NCI-H345 treated with DMSO at 0.1 percent for 48 hours (cell line): ENCODE results near the gene NR3C1.

Source experiments
- DNase-seq: peaks from one replicate; lab custom pipeline; 2025; ENCODE audit not compliant: unreplicated experiment; lab: John Stamatoyannopoulos, UW

The NR3C1 gene

DNA sequence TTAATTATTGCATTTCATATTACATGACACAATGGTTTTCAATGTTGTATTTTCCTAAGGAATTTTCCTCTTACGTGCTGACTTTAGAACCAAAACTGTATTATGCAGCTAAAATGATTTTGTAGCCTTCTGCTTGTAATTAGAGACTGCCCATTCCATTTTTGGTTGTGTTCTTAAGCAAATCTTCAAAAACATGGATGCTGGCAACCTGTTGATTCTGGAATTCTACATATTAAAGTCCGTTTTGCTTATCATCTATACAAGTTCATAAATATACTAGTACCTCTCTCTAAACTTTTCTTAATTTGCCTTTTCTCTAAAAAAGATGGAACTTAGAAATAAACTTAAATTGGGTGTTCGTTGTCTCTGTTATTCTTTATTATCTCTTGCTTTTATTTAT, 88.3 kb downstream of the NR3C1 start:
- DNase-seq = no peak

GRCh38 chr5:143314659-143315058, 88.8 kb downstream of the NR3C1 start:
- DNase-seq = no peak

DNA sequence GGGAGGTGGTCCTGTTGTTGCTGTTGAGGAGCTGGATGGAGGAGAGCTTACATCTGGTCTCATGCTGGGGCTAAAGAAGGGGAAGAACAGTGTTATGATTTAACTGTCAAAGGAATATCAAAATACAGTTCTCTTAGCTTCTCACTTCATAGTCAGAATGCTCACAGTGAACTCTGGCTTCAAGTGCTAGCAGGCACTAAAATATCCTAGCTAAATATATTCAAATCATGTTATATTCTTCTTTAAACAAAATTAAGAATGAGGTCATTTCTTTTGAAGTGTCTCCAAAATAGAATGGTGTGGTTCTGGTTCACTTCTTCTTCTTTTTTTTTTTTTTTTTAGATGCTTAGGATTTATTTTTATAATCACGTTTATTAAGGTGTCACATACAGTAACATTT, 89.4 kb downstream of the NR3C1 start:
- no peak for DNase-seq

GRCh38 chr5:143313298-143313852, 90.1 kb downstream of the NR3C1 start:
- DNase-seq = no peak

DNA sequence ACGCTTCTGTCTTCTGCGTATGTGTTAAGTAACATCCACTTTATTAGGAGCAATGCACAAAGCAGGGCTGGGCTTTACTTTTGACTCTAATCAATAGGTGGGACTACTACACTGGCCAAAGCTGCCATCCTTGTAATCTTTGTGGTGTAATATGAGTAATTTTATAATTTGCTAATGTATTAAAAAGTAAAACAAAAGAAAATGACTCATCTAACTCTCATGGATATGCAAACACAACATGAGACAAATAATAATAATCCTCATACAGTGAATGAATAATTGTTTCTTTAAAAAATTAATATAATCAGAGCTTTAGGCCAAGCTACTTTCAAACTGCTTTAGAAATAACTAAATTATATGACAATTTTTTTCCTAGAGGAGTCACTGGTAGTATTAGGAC, 90.7 kb downstream of the NR3C1 start:
- DNase-seq = no peak

- DNase-seq = no peak
These were observed 91.5 kb downstream of the NR3C1 start for GRCh38 chr5:143311955-143312354.

DNA sequence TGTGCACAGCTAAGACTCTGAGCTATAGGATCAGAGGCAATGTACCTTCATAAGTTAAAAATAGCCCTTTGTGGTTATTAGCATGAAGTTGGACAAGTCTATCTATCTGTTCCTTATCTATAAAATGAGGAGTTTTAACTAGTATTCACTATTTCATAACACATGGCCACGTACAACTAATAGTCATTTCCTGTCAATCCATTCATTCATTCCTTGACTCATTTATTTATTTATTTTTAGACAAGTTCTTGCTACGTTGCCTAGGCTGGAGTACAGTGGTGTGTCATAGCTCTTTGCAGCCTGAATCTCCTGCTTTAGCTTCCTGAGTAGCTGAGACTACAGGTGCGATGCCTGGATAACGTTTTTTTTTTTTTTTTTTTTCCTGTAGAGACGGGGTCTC, 92.1 kb downstream of the NR3C1 start:
- no peak for DNase-seq

- no peak for DNase-seq
These were observed 93.6 kb downstream of the NR3C1 start for GRCh38 chr5:143309661-143310431.

GRCh38 chr5:143308731-143309130, 94.8 kb downstream of the NR3C1 start:
- no peak for DNase-seq

- no peak for DNase-seq
These were observed 97.4 kb downstream of the NR3C1 start for GRCh38 chr5:143306040-143306439.

DNA sequence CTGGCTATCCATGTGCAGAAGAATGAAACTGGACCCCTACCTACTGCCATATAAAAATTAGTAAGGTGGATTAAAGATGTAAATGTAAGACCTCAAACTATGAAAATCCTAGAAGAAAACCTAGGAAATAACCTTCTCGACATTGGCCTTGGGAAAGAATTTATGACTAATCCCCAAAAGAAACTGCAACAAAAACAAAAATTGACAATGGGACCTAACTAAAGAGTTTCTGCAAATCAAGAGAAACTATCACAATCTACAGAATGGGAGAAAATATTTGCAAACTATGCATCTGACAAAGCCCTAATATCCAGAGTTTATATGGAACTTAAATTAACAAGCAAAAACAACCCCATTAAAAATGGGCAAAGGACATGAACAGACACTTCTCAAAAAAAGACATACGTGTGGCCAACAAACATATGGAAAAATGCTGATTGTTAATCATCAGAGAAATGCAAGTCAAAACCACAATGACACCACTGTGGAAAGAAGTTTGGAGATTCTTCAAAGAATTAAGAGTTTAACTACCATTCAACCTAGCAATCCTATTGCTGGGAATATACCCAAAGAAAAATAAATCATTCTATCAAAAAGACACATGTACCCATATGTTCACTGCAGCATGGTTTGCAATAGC, 98.5 kb downstream of the NR3C1 start:
- no peak for DNase-seq

DNA sequence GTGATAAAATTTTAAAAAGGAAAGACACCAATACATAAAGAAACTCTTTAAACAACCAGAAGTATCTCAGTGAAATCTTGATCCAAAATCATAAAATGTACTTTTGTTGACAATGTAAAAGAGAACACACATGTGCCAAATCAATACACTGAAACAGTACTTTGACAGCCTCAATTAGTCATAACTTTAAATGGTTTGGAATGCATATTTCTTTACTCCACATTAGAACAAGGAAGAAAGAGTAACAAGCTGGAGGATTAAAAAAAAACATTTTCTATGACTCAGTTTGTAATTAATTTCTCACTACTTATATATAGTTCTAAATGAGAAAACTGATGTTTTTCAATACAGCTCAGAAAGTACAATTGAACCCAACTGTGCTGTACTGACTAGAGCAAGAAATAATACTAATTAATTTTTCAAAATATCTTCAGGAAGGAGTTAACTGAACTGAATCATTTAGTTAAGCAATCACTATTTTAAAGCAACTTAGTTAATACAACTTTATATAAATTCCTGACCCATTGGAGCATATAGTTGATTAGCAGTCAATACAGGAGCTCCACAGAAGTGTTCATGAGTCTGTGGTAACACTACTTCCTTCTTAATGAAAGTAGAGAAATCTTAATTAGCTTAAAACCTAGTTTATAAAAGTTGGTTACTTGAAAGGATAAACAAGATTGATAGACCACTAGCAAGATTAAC, 101.0 kb downstream of the NR3C1 start:
- no peak for DNase-seq

DNA sequence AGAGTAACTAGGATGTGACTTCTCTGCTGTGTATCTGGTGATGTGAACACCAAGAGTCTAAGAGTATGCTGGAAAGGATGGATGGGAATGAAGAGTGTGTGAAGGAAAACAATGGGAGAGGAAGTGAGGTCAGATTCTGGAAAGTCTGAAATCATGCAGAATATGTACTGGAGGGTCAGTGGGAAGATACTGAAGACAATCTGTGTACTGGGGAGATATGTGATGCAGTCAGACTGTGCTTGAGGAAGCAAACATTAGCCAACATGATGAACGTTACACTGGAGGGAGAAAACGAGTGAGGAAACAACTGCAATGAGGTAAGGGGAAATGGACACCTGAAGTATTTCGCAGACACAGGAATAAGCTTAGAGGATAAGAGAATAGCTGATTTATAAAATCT, 105.7 kb downstream of the NR3C1 start:
- no peak for DNase-seq

DNA sequence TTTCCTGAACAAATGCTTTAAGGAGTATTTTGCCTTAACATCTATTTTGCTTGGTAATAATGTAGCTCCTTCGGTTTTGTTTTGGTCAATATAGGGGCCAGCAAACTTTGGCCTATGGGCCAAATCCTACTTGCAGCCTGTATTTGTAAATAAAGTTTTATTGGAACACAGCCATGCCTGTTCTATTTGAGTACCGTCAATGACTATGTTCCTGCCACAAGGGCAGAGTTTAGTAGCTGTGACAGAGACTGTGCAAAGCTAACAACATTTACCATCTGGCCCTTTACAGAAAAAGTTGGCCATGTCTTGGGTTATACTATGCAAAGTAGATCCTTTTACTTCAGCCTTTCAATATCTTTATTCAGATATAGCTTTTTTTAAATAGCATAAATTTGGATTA, 113.4 kb downstream of the NR3C1 start:
- DNase-seq = no peak

GRCh38 chr5:143284521-143284920, 119.0 kb downstream of the NR3C1 start:
- DNase-seq = no peak

GRCh38 chr5:143284002-143284401, 119.5 kb downstream of the NR3C1 start:
- DNase-seq = no peak

GRCh38 chr5:143281226-143281625, 122.3 kb downstream of the NR3C1 start:
- no peak for DNase-seq

GRCh38 chr5:143279698-143280097, 123.8 kb downstream of the NR3C1 start:
- no peak for DNase-seq

- DNase-seq = no peak
These were observed 126.0 kb downstream of the NR3C1 start for GRCh38 chr5:143277536-143277935.

DNA sequence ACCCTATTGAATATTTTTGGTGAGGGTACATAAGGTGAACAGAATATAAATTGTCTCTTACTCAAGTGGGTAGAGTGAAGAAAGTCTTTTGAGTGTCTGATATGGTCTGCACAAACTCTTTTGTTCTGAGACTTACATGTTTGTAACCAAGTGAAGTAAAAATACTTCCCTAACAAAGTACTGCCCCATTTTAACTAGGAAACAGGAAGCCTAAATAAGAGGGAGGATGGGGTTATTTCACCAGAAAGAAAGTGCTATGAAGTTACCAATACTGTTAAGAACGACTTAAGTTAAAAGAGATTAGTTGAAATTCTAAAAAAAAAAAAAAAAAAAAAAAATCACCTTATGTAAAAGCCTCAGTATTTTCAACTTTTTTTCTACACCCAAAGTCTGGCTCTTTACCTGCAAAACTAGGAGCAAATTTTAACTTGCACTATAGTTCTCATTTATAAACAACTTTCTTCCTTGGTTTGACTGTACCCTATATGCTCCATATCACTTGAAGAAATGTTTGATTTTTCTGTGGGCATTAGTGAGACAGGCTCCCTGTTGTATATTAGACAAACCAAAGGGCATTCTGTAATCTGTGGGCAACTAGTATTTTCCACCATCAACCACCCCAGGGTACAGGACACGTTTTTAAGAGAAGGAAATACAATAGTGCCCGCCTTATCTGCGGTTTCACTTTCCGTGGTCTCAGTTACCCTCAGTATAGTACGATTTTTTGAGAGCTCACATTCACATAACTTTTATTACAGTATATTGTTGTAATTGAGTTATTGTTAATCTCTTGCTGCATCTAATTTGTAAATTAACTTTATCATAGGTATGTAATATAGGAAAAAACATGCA, 127.7 kb downstream of the NR3C1 start:
- no peak for DNase-seq

DNA sequence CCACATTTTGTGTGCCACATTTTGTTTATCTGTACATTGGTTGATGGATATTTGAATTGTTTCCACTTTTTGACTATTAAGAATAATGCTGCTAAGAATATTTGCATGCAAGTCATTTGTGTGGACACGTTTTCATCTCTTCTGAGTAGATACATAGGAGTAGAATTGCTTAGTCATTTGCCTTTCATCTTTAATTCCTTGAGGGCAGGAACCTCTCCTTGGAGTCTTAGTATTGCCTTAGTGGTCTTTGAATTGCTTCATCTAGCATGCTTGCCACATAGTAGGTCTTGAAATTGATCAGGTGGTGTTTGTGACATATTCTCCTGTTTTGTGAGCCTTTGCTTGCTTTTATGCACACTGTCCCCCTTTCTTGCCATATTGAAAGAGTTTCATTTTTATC, 128.5 kb downstream of the NR3C1 start:
- DNase-seq = no peak
